ENCODE results near the gene KANK4. TPM values are rescaled to one million over a fixed set of nuclear protein-coding genes. Genes with fewer than 3 reads are reported as not detected.
"Not testable (repeated sequence)": the region's sequence is repeated elsewhere in the genome, so short reads cannot be mapped to it uniquely, and the experiment has no call there.

The KANK4 gene
- total RNA-seq, 1 experiment from 2014 or later, result 59.7 TPM

- Histone ChIP-seq H3K4me3 (no peak overlapping the region), H3K9me3 (replicated peaks) (no peaks in the 10 kb centered on the region), H3K27me3 (no peaks in the 10 kb centered on the region), H3K36me3 (peaks cover 10% of the 10 kb centered on the region; the same call in 1 of the 2 replicates), H3K4me1 (peaks cover 15% of the 10 kb centered on the region), H3K27ac (no peak overlapping the region)
- no peak for DNase-seq
Observed at GRCh38 chr1:62235576-62235975, 83.7 kb downstream of the KANK4 start.

GRCh38 chr1:62234688-62235087 is 84.5 kb downstream of the KANK4 start:
- Histone ChIP-seq H3K9me3 (replicated peaks) (no peaks in the 10 kb centered on the region), H3K4me3 (no peak overlapping the region), H3K27me3 (no peaks in the 10 kb centered on the region), H3K36me3 (peaks cover 10% of the 10 kb centered on the region; the same call in 1 of the 2 replicates), H3K27ac (no peak overlapping the region), H3K4me1 (peaks cover 16% of the 10 kb centered on the region)
- no peak for DNase-seq

GRCh38 chr1:62233926-62234450 is 85.2 kb downstream of the KANK4 start:
- H3K4me3 ChIP-seq, result no peak overlapping the region
- H3K36me3 ChIP-seq, result 0 out of 2 replicates have a peak, but pooled peaks cover 7% of the 10 kb centered on the region

DNA sequence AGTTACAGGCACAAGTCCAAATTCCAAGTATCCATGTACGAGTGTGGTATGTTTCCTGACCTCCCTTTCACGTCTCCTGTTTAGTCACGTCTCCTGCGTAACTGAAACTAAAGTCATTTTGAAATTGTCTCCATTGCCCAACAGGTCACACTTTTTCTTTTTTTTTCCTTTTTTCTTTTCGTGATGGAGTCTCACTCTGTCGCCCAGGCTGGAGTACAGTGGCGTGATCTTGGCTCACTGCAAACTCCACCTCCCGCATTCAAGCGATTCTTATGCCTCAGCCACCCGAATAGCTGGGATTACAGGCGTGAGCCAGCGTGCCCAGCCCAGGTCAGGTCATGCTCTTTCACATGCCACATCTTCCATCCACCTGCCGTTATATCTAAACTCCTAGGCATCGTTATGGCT is 86.4 kb downstream of the KANK4 start:
- peaks cover 28% of the 10 kb centered on the region for H3K4me1 ChIP-seq
- H3K9me3 ChIP-seq (replicated peaks), result no peaks in the 10 kb centered on the region
- H3K36me3 ChIP-seq, result 0 out of 2 replicates have a peak, but pooled peaks cover 7% of the 10 kb centered on the region
- H3K27ac ChIP-seq, result no peak overlapping the region
- no peak for DNase-seq
- no peaks in the 10 kb centered on the region for H3K27me3 ChIP-seq
- H3K4me3 ChIP-seq, result no peak overlapping the region

More at GRCh38 chr1:62233926-62234450, 85.2 kb downstream of the KANK4 start:
- Histone ChIP-seq H3K27me3 (no peaks in the 10 kb centered on the region), H3K9me3 (replicated peaks) (no peaks in the 10 kb centered on the region), H3K27ac (no peak overlapping the region), H3K4me1 (peaks cover 21% of the 10 kb centered on the region)
- DNase-seq, result no peak

- no peak overlapping the region for H3K4me3 ChIP-seq
- no peaks in the 10 kb centered on the region for H3K9me3 ChIP-seq (replicated peaks)
- H3K27ac ChIP-seq, result peak overlapping the region; percentile 38
- H3K27me3 ChIP-seq, result no peaks in the 10 kb centered on the region
- DNase-seq, result peak; percentile 69 to 75
- H3K36me3 ChIP-seq, result no peaks in the 10 kb centered on the region
- H3K4me1 ChIP-seq, result peaks cover 28% of the 10 kb centered on the region
Observed at GRCh38 chr1:62230718-62231117, 88.5 kb downstream of the KANK4 start.

DNA sequence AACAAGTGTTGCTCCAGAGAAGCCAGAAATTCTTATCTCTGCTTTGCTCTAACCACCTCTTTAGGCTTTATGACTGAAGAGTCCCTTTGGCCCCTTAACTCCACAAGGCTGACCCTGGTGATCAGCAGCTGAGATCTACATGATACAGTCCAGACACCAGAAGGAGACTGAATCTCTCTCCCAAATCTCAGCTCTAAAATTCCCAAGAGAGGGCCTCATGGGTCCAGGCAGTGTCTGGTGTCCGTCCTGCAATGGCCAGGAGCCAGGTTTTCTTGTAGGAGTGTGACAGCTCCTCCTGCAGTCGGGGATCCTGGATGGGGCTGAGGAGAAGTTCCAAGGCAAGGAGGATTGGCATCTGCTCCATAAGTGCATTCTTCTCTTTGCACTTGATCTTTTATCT is 89.3 kb downstream of the KANK4 start:
- Histone ChIP-seq H3K27ac (no peak overlapping the region), H3K27me3 (no peaks in the 10 kb centered on the region), H3K4me1 (peaks cover 28% of the 10 kb centered on the region), H3K36me3 (no peaks in the 10 kb centered on the region), H3K9me3 (replicated peaks) (no peaks in the 10 kb centered on the region), H3K4me3 (no peak overlapping the region)
- DNase-seq, result peak; percentile 47 to 55

DNA sequence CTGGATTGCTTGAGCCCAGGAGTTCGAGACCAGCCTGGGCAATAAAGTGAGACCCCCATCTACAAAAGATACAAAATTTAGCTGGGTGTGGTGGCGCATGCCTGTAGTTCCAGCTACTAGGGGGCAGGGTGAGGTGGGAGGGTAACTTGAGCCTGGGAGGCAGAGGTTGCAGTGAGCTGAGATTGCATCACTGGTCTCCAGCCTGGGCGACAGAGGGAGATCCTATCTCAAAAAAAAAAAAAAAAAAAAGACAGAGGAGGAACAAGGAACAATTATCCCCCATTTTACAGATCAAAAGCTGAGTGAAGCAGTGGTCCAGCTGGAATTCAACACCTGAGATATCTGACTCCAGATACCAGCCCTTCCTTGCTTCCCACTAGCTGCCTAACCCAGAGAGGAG is 89.8 kb downstream of the KANK4 start:
- Histone ChIP-seq H3K36me3 (no peaks in the 10 kb centered on the region), H3K4me3 (no peak overlapping the region), H3K9me3 (replicated peaks) (no peaks in the 10 kb centered on the region), H3K27me3 (no peaks in the 10 kb centered on the region), H3K4me1 (peaks cover 28% of the 10 kb centered on the region), H3K27ac (no peak overlapping the region)
- peak; percentile 45 to 59 for DNase-seq

- Histone ChIP-seq H3K9me3 (replicated peaks) (no peaks in the 10 kb centered on the region), H3K27ac (no peak overlapping the region)
Observed at GRCh38 chr1:62228883-62229187, 90.4 kb downstream of the KANK4 start.

DNA sequence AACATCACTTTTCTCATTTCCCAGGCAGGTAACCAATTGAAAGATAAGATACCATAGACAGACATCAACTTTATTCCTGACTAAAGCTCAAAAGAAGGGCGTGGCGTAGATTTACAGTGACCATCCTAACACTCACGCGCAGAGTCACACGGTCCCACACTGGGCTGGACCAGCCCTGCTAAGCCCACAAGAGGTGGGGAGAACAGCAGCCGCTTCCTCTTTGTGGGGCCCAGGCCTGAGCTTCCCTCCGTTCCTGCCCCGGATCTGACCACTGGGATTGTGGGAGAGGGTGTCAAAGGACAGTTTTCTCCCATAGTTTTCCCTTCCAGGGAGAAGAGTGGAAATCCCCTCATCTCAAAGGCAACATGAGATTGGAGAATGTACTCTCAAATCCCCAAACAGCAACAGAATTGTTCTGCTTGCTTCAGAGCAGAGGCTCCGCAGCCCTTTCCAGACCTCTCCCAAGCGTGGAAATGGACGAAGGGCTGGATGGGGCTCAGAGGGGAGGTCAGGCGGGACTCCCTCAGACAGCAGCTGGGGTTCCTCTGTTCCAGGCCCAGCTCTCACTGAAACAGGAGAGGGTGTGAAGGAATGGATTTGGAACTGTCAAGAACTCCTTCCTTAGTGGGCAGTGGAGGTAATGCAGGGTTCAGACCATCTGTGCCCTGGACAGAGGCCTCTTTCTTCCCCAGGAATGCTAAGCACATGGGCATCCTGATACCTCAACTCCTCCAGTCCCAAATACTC is 90.9 kb downstream of the KANK4 start:
- H3K4me3 ChIP-seq, result no peak overlapping the region
- H3K27ac ChIP-seq, result no peak overlapping the region
- H3K27me3 ChIP-seq, result no peaks in the 10 kb centered on the region
- H3K4me1 ChIP-seq, result peaks cover 28% of the 10 kb centered on the region
- H3K9me3 ChIP-seq (replicated peaks), result no peaks in the 10 kb centered on the region
- peak; percentile 27 to 54 for DNase-seq
- no peaks in the 10 kb centered on the region for H3K36me3 ChIP-seq

More at GRCh38 chr1:62228883-62229187, 90.4 kb downstream of the KANK4 start:
- no peaks in the 10 kb centered on the region for H3K27me3 ChIP-seq
- H3K4me3 ChIP-seq, result no peak overlapping the region
- H3K36me3 ChIP-seq, result no peaks in the 10 kb centered on the region
- H3K4me1 ChIP-seq, result peaks cover 28% of the 10 kb centered on the region
- DNase-seq, result no peak

GRCh38 chr1:62227496-62227895 is 91.7 kb downstream of the KANK4 start:
- DNase-seq, result no peak
- Histone ChIP-seq H3K4me3 (no peak overlapping the region), H3K27ac (no peak overlapping the region), H3K36me3 (no peaks in the 10 kb centered on the region), H3K9me3 (replicated peaks) (no peaks in the 10 kb centered on the region), H3K4me1 (peaks cover 28% of the 10 kb centered on the region), H3K27me3 (no peaks in the 10 kb centered on the region)

DNA sequence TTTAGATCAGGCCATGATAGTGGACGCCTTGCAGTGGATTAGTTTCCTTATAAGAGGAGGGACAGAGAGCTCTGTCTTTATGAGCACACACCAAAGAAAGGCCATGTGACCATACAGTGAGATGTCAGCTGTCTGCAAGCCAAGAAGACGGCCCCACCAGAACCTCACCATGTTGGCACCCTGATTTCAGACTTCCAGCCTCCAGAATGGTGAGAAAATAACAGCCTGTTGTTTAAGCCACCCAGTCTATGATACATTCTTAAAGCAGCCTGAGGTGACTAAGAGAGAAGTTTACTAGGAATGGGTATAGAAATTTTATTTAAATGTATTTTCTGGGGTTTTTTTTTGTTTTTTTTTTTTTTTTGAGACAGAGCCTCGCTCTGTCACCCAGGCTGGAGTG is 95.1 kb downstream of the KANK4 start:
- no peak for DNase-seq
- H3K27me3 ChIP-seq, result no peaks in the 10 kb centered on the region
- no peak overlapping the region for H3K4me3 ChIP-seq
- H3K9me3 ChIP-seq (replicated peaks), result no peaks in the 10 kb centered on the region
- peaks cover 8% of the 10 kb centered on the region for H3K4me1 ChIP-seq
- no peak overlapping the region for H3K27ac ChIP-seq
- no peaks in the 10 kb centered on the region for H3K36me3 ChIP-seq

DNA sequence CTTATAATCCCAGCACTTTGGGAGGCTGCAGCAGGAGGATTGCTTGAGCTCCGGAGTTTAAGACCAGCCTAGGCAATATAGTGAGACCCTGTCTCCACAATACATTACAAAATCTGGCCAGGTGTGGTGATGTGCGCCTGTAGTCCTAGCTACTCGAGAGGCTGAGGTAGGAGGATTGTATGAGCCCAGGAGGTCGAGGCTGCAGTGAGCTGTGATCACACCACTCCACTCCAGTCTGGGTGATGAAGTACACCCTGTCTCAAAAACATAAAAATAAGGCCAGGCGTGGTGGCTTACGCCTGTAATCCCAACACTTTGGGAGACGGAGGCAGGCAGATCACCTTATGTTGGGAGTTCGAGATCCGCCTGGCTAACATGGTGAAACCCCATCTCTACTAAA is 96.9 kb downstream of the KANK4 start:
- no peak overlapping the region for H3K27ac ChIP-seq
- no peaks in the 10 kb centered on the region for H3K9me3 ChIP-seq (replicated peaks)
- no peaks in the 10 kb centered on the region for H3K4me1 ChIP-seq
- no peaks in the 10 kb centered on the region for H3K36me3 ChIP-seq
- H3K4me3 ChIP-seq, result no peak overlapping the region
- H3K27me3 ChIP-seq, result no peaks in the 10 kb centered on the region
- DNase-seq, result no peak

DNA sequence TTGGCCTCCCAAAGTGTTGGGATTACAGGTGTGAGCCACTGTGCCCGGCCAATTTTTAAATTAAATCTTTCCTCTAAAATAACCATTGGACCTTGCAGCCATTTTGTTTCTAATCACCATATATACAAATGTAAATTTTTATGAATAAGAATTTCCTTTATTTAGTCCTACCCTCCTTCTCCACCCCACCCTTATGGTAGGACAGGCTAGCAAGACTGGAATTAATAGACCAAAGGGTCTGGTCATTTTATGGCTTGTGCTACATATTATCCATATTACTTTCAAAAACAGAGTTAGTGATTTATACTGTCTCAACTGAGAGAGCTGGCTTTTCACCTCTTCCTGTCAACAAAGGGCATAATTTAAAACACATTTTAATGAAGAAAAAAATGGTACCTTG is 98.1 kb downstream of the KANK4 start:
- no peak overlapping the region for H3K27ac ChIP-seq
- H3K4me1 ChIP-seq, result no peaks in the 10 kb centered on the region
- no peaks in the 10 kb centered on the region for H3K9me3 ChIP-seq (replicated peaks)
- H3K36me3 ChIP-seq, result no peaks in the 10 kb centered on the region
- no peak for DNase-seq
- H3K4me3 ChIP-seq, result no peak overlapping the region
- no peaks in the 10 kb centered on the region for H3K27me3 ChIP-seq

DNA sequence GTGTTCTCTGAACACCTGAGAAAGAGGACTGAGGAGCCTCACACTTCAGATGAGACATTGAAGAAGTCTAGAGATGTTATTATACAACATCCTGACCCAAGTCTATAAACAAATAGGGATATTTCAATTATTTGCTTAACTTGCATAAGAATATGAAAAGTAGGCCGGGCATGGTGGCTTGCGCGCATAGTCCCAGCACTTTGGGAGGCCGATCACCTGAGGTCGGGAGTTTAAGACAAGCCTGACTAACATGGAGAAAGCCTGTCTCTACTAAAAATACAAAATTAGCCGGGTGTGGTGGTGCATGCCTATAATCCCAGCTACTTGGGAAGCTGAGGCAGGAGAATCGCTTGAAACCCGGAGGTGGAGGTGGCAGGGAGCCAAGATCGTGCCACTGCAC is 98.8 kb downstream of the KANK4 start:
- H3K9me3 ChIP-seq (replicated peaks); H3K4me3 ChIP-seq; H3K27me3 ChIP-seq; H3K36me3 ChIP-seq; DNase-seq; H3K4me1 ChIP-seq; H3K27ac ChIP-seq: not testable (repeated sequence)

DNA sequence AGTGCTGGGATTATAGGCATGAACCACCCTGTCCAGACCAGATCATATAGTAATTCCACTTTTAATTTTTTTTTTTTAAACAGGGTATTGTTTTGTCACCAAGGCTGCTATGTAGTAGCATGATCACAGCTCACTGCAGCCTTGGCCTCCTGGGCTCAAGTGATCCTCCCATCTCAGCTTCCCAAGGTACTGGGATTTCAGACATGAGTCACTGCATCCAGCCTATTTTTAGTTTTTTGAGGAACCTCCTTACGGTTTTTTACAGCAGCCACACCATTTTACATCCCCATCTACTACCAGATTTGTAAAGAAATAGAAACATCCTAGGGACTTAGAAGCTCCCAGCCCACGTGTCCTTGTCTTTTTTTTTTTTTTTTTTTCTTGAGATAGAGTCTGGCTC is 100.6 kb downstream of the KANK4 start:
- no peak overlapping the region for H3K4me3 ChIP-seq
- no peaks in the 10 kb centered on the region for H3K9me3 ChIP-seq (replicated peaks)
- H3K27me3 ChIP-seq, result no peaks in the 10 kb centered on the region
- no peaks in the 10 kb centered on the region for H3K36me3 ChIP-seq
- H3K27ac ChIP-seq, result no peak overlapping the region
- no peaks in the 10 kb centered on the region for H3K4me1 ChIP-seq
- no peak for DNase-seq
